ENCODE measurements around the gene AMZ2. TPM values are rescaled to one million over a fixed set of nuclear protein-coding genes. Genes with fewer than 3 reads are reported as not detected.

Gene AMZ2
- total RNA-seq, 1 donor from 2014 or later, result 76.2 TPM

DNA sequence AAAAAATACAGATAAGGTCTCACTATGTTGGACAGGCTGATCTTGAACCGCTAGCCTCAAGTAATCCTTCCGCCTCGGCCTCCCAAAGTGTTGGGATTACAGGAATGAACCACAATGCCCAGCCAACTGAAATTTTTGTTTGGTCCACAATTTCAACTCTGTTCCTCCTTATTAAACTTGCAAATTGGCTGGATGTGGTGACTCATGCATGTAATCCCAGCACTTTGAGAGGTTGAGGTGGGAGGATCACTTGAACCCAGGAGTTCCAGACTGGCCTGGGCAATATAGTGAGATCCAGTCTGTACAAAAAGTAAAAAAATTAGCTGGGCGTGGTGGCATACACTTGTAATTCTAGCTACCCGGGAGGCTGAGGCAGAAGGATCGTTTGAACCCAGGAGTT lies 56.9 kb downstream of the AMZ2 start:
- FAIRE-seq (no peak), DNase-seq (ENCODE audit: low read depth) (no peak)
- H3K27me3 ChIP-seq (ENCODE audit: insufficient read depth, low read length), result no peaks in the 10 kb centered on the region
- no peak overlapping the region for H3K4me3 ChIP-seq (ENCODE audit: insufficient read depth, low read depth, low read length)
- H3K9ac ChIP-seq (ENCODE audit: low read length), result no peak overlapping the region
- no peak overlapping the region for H2AFZ ChIP-seq (ENCODE audit: low read depth, low read length)
- no peaks in the 10 kb centered on the region for H3K4me1 Mint-ChIP-seq (ENCODE audit: low read depth, unreplicated experiment)
- TF ChIP-seq, protein P1, sequence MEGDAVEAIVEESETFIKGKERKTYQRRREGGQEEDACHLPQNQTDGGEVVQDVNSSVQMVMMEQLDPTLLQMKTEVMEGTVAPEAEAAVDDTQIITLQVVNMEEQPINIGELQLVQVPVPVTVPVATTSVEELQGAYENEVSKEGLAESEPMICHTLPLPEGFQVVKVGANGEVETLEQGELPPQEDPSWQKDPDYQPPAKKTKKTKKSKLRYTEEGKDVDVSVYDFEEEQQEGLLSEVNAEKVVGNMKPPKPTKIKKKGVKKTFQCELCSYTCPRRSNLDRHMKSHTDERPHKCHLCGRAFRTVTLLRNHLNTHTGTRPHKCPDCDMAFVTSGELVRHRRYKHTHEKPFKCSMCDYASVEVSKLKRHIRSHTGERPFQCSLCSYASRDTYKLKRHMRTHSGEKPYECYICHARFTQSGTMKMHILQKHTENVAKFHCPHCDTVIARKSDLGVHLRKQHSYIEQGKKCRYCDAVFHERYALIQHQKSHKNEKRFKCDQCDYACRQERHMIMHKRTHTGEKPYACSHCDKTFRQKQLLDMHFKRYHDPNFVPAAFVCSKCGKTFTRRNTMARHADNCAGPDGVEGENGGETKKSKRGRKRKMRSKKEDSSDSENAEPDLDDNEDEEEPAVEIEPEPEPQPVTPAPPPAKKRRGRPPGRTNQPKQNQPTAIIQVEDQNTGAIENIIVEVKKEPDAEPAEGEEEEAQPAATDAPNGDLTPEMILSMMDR (IDR thresholded peaks at IDR 0.05; ENCODE audit: insufficient read depth, low read depth, low read length), result no peak
- no peaks in the 10 kb centered on the region for H4K20me1 ChIP-seq (ENCODE audit: insufficient read depth, low read length)
- H3K27me3 Mint-ChIP-seq (ENCODE audit: low read depth, unreplicated experiment), result peaks cover 7% of the 10 kb centered on the region
- no peaks in the 10 kb centered on the region for H3K79me2 ChIP-seq (ENCODE audit: insufficient read depth, low read length)
- peaks cover 15% of the 10 kb centered on the region for H3K9me3 Mint-ChIP-seq (ENCODE audit: unreplicated experiment)
- H3K27ac Mint-ChIP-seq (ENCODE audit: unreplicated experiment), result no peak overlapping the region
- H3K4me1 ChIP-seq (ENCODE audit: insufficient read depth, low read length), result peaks cover 9% of the 10 kb centered on the region
- no peaks in the 10 kb centered on the region for H3K9me3 ChIP-seq (ENCODE audit: insufficient read depth, low read depth, low read length)
- H3K36me3 Mint-ChIP-seq (ENCODE audit: low read depth, unreplicated experiment), result peaks cover 14% of the 10 kb centered on the region
- no peak overlapping the region for H3K27ac ChIP-seq (ENCODE audit: low read depth, low read length)
- no peak overlapping the region for H3K4me2 ChIP-seq (ENCODE audit: low read length)
- H3K36me3 ChIP-seq (ENCODE audit: insufficient read depth, low read length), result no peaks in the 10 kb centered on the region
- H3K4me3 Mint-ChIP-seq (ENCODE audit: unreplicated experiment), result no peak overlapping the region

DNA sequence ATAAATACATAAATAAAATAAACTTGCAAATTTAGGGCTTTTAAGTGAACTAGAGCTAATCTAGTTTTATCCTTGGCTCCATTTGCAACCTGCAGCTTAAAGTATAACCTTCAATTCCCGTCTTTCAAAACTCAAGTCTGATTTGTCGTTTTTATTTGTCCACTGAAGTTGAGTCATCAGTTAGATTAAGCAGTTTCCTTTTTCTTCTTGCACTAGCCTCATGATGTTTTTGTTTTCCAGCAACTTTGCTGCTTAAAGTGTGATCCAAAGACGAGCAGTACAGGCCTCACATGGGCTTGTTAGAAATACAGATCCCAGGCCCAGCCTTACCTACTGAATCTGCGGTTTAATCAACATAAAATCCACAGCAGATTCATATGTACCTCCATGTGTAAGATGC lies 57.3 kb downstream of the AMZ2 start:
- no peak for DNase-seq (ENCODE audit: low read depth)
- Mint-ChIP-seq H3K27ac (ENCODE audit: unreplicated experiment) (no peak overlapping the region), H3K36me3 (ENCODE audit: low read depth, unreplicated experiment) (peaks cover 14% of the 10 kb centered on the region), H3K27me3 (ENCODE audit: low read depth, unreplicated experiment) (peaks cover 7% of the 10 kb centered on the region), H3K4me1 (ENCODE audit: low read depth, unreplicated experiment) (no peaks in the 10 kb centered on the region), H3K4me3 (ENCODE audit: unreplicated experiment) (no peak overlapping the region), H3K9me3 (ENCODE audit: unreplicated experiment) (peaks cover 15% of the 10 kb centered on the region)
- no peak for FAIRE-seq
- H3K27me3 ChIP-seq (ENCODE audit: insufficient read depth, low read length), result no peaks in the 10 kb centered on the region
- no peaks in the 10 kb centered on the region for H3K36me3 ChIP-seq (ENCODE audit: insufficient read depth, low read length)
- H3K9ac ChIP-seq (ENCODE audit: low read length), result no peak overlapping the region
- H2AFZ ChIP-seq (ENCODE audit: low read depth, low read length), result no peak overlapping the region
- no peak overlapping the region for H3K4me2 ChIP-seq (ENCODE audit: low read length)
- H3K79me2 ChIP-seq (ENCODE audit: insufficient read depth, low read length), result no peaks in the 10 kb centered on the region
- no peak overlapping the region for H3K27ac ChIP-seq (ENCODE audit: low read depth, low read length)
- no peak overlapping the region for H3K4me3 ChIP-seq (ENCODE audit: insufficient read depth, low read depth, low read length)
- TF ChIP-seq, protein P1 (IDR thresholded peaks at IDR 0.05; ENCODE audit: insufficient read depth, low read depth, low read length), result no peak
- TF ChIP-seq EZH2 (IDR thresholded peaks at IDR 0.05; ENCODE audit: insufficient read depth, low read length), result no peak
- H3K4me1 ChIP-seq (ENCODE audit: insufficient read depth, low read length), result peaks cover 9% of the 10 kb centered on the region
- H4K20me1 ChIP-seq (ENCODE audit: insufficient read depth, low read length), result no peaks in the 10 kb centered on the region
- no peaks in the 10 kb centered on the region for H3K9me3 ChIP-seq (ENCODE audit: insufficient read depth, low read depth, low read length)

Other genes starting within 250 kb of the AMZ2 start
- gene KPNA2, start 212.3 kb upstream of the AMZ2 start, total RNA-seq, result 183 and 208 TPM in 2 replicates
- 0.34 and 0.62 TPM in 2 replicates for gene SLC16A6, start 43.1 kb downstream of the AMZ2 start, total RNA-seq
- 2.6 and 4.0 TPM in 2 replicates for gene ARSG, start 43.5 kb downstream of the AMZ2 start, total RNA-seq
- 83.5 and 92.4 TPM in 2 replicates for gene WIPI1, start 209.5 kb downstream of the AMZ2 start, total RNA-seq

Measured in astrocyte (in vitro differentiated cells and primary cell).